ENCODE measurements around the gene COQ7.

GRCh38 chr16:19077879-19078278 is 10.5 kb downstream of the COQ7 start:
- TF ChIP-seq POLR2A (IDR thresholded peaks at IDR 0.05; ENCODE audit: low read depth, low read length) = no peak
- no peak for TF ChIP-seq CTCF (conservative IDR thresholded peaks at IDR 0.05; ENCODE audit: low read depth, low read length)
- no peak for TF ChIP-seq CEBPB (IDR thresholded peaks at IDR 0.05; ENCODE audit: low read depth, low read length)
- no peak for TF ChIP-seq RFX5 (IDR thresholded peaks at IDR 0.05; ENCODE audit: low read depth, low read length)
- no peak for TF ChIP-seq RCOR1 (IDR thresholded peaks at IDR 0.05; ENCODE audit: insufficient replicate concordance, low read length)
- TF ChIP-seq BHLHE40 (IDR thresholded peaks at IDR 0.05; ENCODE audit: low read depth, low read length) = no peak
- TF ChIP-seq RAD21 (IDR thresholded peaks at IDR 0.05; ENCODE audit: low read length) = no peak
